ENCODE measurements around the gene TMEM89. TPM values are rescaled to one million over a fixed set of nuclear protein-coding genes. Genes with fewer than 3 reads are reported as not detected.
A peak's percentile ranks its signal among the peaks of the same experiment; 100 is the strongest.

Gene TMEM89
- polyA plus RNA-seq, 2 of the 4 experiments (the other 2 are of a cell fraction) = not detected

- H3K4me3 ChIP-seq = no peak overlapping the region
- ChIA-PET POLR2A (interaction anchor here (1.1 kb wide), 1 partner anchor 10 kb away, joined by 3 read pairs; the partner anchor contains the start of gene SLC26A6), CTCF (interaction anchor here (0.6 to 2.8 kb wide), 3 partner anchors 10 to 1447 kb away, joined by 3 to 10 read pairs (median 4); partner anchors contain the start of gene SLC26A6)
- WGBS (ENCODE audit: missing lambda C conversion rate) = 95% methylated on average over 2 of the region's 6 CpGs
- ATAC-seq (no peak), FAIRE-seq (no peak), DNase-seq (ENCODE audit: low read depth in 1 of 2, low spot score in 1 of 2) (no peak)
- no peak for TF ChIP-seq NPAS2 (CRISPR knock-in tag; IDR thresholded peaks at IDR 0.05; ENCODE audit: borderline replicate concordance)
- no peak for TF ChIP-seq BHLHE40 (IDR thresholded peaks at IDR 0.05; ENCODE audit: low read depth, low read length)
- TF ChIP-seq CHD2 (IDR thresholded peaks at IDR 0.05; ENCODE audit: low read length, partially characterized antibody) = no peak
- TF ChIP-seq EP300 (IDR thresholded peaks at IDR 0.05) = no peak
- TF ChIP-seq MAX (IDR thresholded peaks at IDR 0.05) = no peak
- TF ChIP-seq BCL3 (IDR thresholded peaks at IDR 0.05) = no peak
- no peak for TF ChIP-seq NFE2L2 (conservative IDR thresholded peaks at IDR 0.05; ENCODE audit: low read length)
- no peak for TF ChIP-seq MAZ (IDR thresholded peaks at IDR 0.05; ENCODE audit: borderline replicate concordance, low read depth, low read length)
- TF ChIP-seq SREBF2 (IDR thresholded peaks at IDR 0.05) = no peak
- TF ChIP-seq MYC (IDR thresholded peaks at IDR 0.05; ENCODE audit: borderline replicate concordance, low read length) = no peak
- no peaks in the 10 kb centered on the region for H3K4me1 ChIP-seq
- H3K27ac ChIP-seq = no peak overlapping the region
- no peak overlapping the region for H3K4me2 ChIP-seq
- H3K9me3 ChIP-seq = no peaks in the 10 kb centered on the region
Observed at GRCh38 chr3:48625600-48625999, 4.0 kb upstream of the TMEM89 start.

- no peaks in the 10 kb centered on the region for H3K9me3 ChIP-seq
Observed at GRCh38 chr3:48624767-48625166, 3.2 kb upstream of the TMEM89 start.

GRCh38 chr3:48623851-48624547 lies 2.4 kb upstream of the TMEM89 start:
- POLR2A ChIA-PET = interaction anchor here (0.7 kb wide), 1 partner anchor 12 kb away, joined by 6 read pairs; no protein-coding TSS in a partner anchor
- ATAC-seq = no peak

More at GRCh38 chr3:48624767-48625166, 3.2 kb upstream of the TMEM89 start:
- H3K4me2 ChIP-seq = no peak overlapping the region
- H3K4me3 ChIP-seq = no peak overlapping the region
- TF ChIP-seq FOSL2 (IDR thresholded peaks at IDR 0.05) (no peak), FOSL2 (CRISPR knock-in tag; IDR thresholded peaks at IDR 0.05) (no peak), SREBF2 (IDR thresholded peaks at IDR 0.05) (no peak), SMC3 (IDR thresholded peaks at IDR 0.05) (no peak), BHLHE40 (IDR thresholded peaks at IDR 0.05; ENCODE audit: low read depth, low read length) (no peak), HDAC2 (IDR thresholded peaks at IDR 0.05) (no peak), RAD21 (conservative IDR thresholded peaks at IDR 0.05 in 1 of 2, IDR thresholded peaks at IDR 0.05 in 1 of 2) (no peak), USF2 (IDR thresholded peaks at IDR 0.05) (no peak), ZNF302 (CRISPR knock-in tag; IDR thresholded peaks at IDR 0.05) (no peak)
- FAIRE-seq = no peak
- H3K27ac ChIP-seq = no peak overlapping the region
- H3K4me1 ChIP-seq = no peaks in the 10 kb centered on the region
- WGBS (ENCODE audit: missing lambda C conversion rate) = 91% methylated on average over 10 of the region's 10 CpGs
- no peak for ATAC-seq
- CTCF ChIA-PET = interaction anchor here (1.0 to 1.5 kb wide), 4 partner anchors 11 to 188 kb away, joined by 3 to 4 read pairs (median 4); partner anchors contain the start of gene SLC26A6
- POLR2A ChIA-PET = interaction anchor here (1.1 kb wide), 1 partner anchor 11 kb away, joined by 3 read pairs; the partner anchor contains the start of gene SLC26A6
- DNase-seq (ENCODE audit: low read depth in 1 of 2, low spot score in 1 of 2) = no peak

More at GRCh38 chr3:48623851-48624547, 2.4 kb upstream of the TMEM89 start:
- CTCF ChIA-PET = interaction anchor here (0.7 to 1.5 kb wide), 4 partner anchors 11 to 187 kb away, joined by 3 to 4 read pairs (median 4); partner anchors contain the start of gene SLC26A6
- no peaks in the 10 kb centered on the region for H3K9me3 ChIP-seq
- no peaks in the 10 kb centered on the region for H3K4me1 ChIP-seq
- TF ChIP-seq USF2 (IDR thresholded peaks at IDR 0.05) (peak; percentile 8; the same call in 1 of the 2 replicates), EP300 (IDR thresholded peaks at IDR 0.05) (no peak)
- no peak overlapping the region for H3K4me3 ChIP-seq
- FAIRE-seq (no peak), DNase-seq (ENCODE audit: low read depth in 1 of 2, low spot score in 1 of 2) (no peak)
- no peak overlapping the region for H3K4me2 ChIP-seq
- 74% methylated on average over 6 of the region's 6 CpGs for WGBS (ENCODE audit: missing lambda C conversion rate)
- H3K27ac ChIP-seq = no peak overlapping the region
